Measurements from ENCODE around the gene CORO2A.

The CORO2A gene

DNA sequence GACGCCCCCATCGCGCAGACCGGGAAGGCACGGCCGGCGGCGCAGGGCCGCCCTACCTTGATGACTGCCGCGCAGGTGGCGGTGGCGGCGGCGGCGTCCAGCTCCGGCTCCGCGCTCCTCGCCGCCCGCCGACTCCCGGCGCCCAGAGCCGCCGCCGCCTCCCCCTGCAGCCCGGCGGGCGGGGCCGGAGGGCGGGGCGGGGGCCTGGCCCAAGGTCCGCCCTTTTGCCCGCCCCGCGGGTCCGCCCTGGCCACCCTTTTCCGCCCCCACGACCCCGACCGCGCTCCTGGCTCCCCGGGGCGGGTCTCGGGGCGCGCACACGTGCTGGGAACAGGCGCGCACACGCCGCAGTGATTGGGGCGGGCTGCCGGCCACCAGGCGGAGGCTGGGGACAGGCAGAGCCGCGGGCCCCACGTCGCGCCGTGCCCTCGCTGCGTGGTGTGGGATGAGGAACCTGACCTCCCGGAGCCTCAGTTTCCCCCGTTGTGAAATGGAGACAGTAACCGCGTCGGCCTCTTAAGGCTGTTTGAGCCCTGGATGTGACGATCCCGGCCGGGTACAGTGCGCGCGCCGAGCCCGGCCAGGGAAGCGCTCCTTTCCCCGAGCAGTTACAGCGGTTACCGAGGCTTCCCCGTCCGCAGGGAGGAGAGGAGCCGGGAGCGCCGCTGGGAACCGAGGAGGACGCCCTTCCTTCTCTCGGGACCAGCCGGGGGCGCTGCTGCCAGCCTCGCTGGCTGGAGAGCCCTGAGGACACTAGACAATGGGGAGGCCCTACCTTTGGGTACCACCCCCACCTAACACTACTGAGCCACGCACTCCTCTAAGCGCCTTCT is at the start of gene CORO2A:
Gene CORO2A (minus strand): TSS at position 135 of the 833 bp plus-strand sequence. CDS start 34,977 bp downstream, outside the sequence.
- DNase-seq, result peak; percentile 81
- in situ Hi-C loops (cut with MboI; ENCODE audit: low pct_unique_long_range_greater_than_20kb, low sequenced_read_pairs), result no loop called here

- in situ Hi-C loops (cut with MboI; ENCODE audit: low pct_unique_long_range_greater_than_20kb, low sequenced_read_pairs), result no loop called here
- DNase-seq, result no peak
Observed at GRCh38 chr9:98241357-98242300, 49.2 kb upstream of the CORO2A start.

DNA sequence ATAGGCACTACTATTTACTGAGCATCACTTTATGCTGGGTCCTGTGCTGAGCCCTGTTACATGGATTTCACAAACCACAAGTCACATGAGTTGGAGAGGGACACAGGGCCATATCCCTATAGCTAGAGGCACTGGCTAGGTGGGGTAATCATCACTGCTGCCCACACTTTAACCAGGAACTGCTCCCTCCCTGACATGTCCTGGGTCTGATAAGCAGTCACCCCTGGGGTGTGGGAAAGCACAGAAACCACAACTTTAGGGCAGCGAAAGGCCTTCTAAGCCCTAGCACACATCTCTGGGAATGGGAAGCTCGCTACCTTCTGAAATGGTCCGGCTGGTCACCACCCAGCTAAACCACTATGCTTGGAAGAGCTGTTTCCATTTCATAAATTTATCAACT is 48.0 kb upstream of the CORO2A start:
- in situ Hi-C loops (cut with MboI; ENCODE audit: low pct_unique_long_range_greater_than_20kb, low sequenced_read_pairs), result no loop called here
- no peak for DNase-seq

GRCh38 chr9:98236901-98237487 is 44.6 kb upstream of the CORO2A start:
- DNase-seq, result no peak
- in situ Hi-C loops (cut with MboI; ENCODE audit: low pct_unique_long_range_greater_than_20kb, low sequenced_read_pairs), result no loop called here

GRCh38 chr9:98235126-98235525 is 42.7 kb upstream of the CORO2A start:
- no peak for DNase-seq
- in situ Hi-C loops (cut with MboI; ENCODE audit: low pct_unique_long_range_greater_than_20kb, low sequenced_read_pairs), result no loop called here

DNA sequence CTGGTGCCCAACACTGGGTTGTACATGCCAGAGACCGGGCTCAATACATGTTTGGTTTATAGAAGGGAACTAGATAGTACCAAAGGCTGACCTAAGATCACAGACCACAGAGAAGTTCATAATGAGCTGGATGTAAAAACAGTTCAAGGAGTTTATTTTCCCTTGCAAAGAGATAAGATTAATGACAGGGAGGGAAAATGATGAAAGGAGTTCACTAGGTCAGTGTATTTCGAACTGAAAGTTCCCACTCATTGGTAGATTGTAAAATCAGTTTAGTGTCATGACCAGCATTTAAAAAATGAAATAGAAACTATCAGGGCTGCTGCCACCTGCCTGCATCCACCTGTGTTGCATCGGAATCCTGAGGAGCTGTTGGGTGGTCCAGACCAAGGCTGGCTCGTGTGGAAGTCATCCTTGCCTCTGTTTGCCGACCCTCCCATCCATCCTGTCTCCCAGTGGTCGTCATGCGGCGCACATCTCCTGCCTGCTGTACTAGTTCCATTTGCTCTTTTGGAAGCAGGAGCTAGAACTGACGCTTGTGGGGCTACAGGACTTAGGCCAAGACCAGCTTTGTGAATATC is 41.9 kb upstream of the CORO2A start:
- in situ Hi-C loops (cut with MboI; ENCODE audit: low pct_unique_long_range_greater_than_20kb, low sequenced_read_pairs), result no loop called here
- DNase-seq, result no peak

GRCh38 chr9:98232926-98233325 is 40.5 kb upstream of the CORO2A start:
- in situ Hi-C loops (cut with MboI; ENCODE audit: low pct_unique_long_range_greater_than_20kb, low sequenced_read_pairs), result no loop called here
- no peak for DNase-seq

- DNase-seq, result no peak
- in situ Hi-C loops (cut with MboI; ENCODE audit: low pct_unique_long_range_greater_than_20kb, low sequenced_read_pairs), result no loop called here
Observed at GRCh38 chr9:98231770-98232478, 39.5 kb upstream of the CORO2A start.

DNA sequence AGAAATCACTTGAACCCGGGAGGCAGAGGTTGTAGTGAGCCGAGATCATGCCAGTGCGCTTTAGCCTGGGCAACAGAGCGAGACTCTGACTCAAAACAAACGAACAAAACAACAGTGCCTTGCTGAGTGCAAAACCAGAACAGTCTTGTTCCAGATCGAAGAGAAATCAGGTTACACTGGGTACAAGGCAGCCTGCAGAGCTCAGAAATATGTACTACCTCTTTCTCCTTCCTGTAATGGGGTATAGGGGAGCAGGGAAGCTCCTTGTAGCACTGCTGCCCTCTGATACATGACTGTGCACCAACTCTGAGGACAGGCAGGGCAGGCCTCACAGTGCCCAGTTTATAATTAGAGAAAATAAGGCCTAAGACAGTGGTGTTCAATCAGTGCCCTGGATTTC is 38.4 kb upstream of the CORO2A start:
- DNase-seq, result no peak
- in situ Hi-C loops (cut with MboI; ENCODE audit: low pct_unique_long_range_greater_than_20kb, low sequenced_read_pairs), result no loop called here

DNA sequence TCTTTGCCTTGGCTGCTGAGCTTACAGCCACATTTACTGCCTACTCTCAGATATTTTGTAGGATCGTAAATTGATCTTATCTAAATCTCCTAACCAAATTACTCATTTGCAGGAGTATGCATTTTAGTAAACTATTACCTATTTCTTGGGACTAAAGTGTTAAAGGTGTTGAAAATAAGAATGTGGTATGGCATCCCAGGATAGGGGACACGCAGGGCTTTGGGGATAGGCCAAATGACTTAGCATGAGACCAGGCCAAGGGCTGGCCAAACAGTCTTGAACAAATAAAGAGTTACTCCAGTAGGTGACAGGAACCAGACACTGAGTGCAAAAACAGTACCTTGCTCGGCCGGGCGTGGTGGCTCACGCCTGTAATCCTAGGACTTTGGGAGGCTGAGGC is 37.9 kb upstream of the CORO2A start:
- DNase-seq, result no peak
- in situ Hi-C loops (cut with MboI; ENCODE audit: low pct_unique_long_range_greater_than_20kb, low sequenced_read_pairs), result no loop called here

DNA sequence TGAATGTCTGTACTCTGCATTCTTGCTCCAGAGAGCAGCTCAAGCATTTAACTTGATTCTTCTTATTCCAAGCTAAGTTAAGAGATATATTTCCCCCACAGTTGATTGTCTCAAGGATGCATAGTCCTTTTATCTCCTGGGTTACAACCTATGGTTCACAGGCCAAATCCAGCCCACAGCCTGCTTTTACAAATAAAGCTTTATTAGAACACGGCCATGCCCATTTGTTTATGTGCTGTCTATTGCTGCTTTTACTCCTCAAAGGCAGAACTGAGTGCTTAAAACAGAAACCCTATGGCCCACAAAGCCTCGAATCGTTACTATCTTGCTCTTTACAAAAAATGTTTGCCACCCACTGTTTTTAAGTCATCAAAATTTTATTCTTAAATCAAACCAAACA is 37.2 kb upstream of the CORO2A start:
- DNase-seq, result no peak
- in situ Hi-C loops (cut with MboI; ENCODE audit: low pct_unique_long_range_greater_than_20kb, low sequenced_read_pairs), result no loop called here

DNA sequence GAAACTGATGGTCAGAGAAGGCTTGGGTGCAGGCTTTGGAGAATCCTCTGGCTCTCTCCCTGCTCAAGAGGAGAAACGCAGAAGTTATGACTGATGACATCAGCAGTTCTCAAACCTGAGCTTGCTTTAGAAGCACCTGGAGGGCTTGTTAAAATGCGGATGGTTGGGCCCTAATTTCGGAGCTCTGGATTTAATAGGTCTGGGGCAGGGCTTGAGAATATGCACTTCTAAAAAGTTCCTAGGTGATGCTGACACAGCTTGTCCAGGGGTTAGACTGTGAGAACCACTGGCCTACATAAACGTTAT is 36.6 kb upstream of the CORO2A start:
- DNase-seq, result no peak
- in situ Hi-C loops (cut with MboI; ENCODE audit: low pct_unique_long_range_greater_than_20kb, low sequenced_read_pairs), result no loop called here

GRCh38 chr9:98228392-98229089 is 36.1 kb upstream of the CORO2A start:
- in situ Hi-C loops (cut with MboI; ENCODE audit: low pct_unique_long_range_greater_than_20kb, low sequenced_read_pairs), result no loop called here
- no peak for DNase-seq

GRCh38 chr9:98227883-98228282 is 35.4 kb upstream of the CORO2A start:
- in situ Hi-C loops (cut with MboI; ENCODE audit: low pct_unique_long_range_greater_than_20kb, low sequenced_read_pairs), result no loop called here
- no peak for DNase-seq

DNA sequence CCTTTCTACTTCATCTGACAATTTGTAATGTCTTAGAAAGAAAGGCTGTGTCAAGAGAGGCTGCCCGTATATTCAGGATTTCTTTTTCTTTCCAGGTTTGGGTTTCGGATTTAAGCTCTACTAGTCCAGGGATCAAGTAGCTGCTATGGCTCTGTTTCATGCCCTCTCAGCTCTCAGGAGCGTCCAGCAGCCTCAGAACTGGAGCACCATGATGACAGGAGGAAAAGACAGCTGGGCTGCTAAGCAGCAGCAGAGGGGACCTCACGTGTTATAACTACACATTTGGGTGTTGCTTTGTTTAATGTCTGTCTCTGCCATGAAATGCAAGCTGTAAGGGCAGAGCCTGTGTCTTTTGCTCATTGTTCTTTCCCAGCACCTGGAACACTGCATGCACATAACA is 34.5 kb upstream of the CORO2A start:
- no peak for DNase-seq
- in situ Hi-C loops (cut with MboI; ENCODE audit: low pct_unique_long_range_greater_than_20kb, low sequenced_read_pairs), result no loop called here

- in situ Hi-C loops (cut with MboI; ENCODE audit: low pct_unique_long_range_greater_than_20kb, low sequenced_read_pairs), result no loop called here
- DNase-seq, result no peak
Observed at GRCh38 chr9:98226516-98226915, 34.1 kb upstream of the CORO2A start.

DNA sequence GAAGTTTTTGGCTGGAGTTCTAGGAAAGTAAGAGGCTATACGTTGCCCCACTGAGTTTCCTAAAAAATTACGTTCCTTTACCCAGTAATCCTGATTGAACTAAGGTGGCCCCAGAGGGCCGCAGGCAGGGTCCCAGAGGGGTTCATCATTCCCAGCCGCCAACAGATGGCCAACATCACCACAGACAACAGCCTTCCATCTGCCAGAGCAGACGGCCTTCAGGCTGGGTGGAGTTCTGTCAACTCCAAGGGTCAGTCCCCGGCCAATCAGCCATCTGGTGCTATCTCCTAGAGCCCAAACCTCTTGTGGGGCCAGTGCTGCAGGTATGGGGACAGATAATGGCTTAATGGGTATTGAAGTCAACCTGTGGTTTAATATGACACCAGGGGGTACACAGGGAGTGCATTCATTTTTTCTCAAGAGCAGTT is 32.6 kb upstream of the CORO2A start:
- DNase-seq, result no peak
- in situ Hi-C loops (cut with MboI; ENCODE audit: low pct_unique_long_range_greater_than_20kb, low sequenced_read_pairs), result no loop called here

DNA sequence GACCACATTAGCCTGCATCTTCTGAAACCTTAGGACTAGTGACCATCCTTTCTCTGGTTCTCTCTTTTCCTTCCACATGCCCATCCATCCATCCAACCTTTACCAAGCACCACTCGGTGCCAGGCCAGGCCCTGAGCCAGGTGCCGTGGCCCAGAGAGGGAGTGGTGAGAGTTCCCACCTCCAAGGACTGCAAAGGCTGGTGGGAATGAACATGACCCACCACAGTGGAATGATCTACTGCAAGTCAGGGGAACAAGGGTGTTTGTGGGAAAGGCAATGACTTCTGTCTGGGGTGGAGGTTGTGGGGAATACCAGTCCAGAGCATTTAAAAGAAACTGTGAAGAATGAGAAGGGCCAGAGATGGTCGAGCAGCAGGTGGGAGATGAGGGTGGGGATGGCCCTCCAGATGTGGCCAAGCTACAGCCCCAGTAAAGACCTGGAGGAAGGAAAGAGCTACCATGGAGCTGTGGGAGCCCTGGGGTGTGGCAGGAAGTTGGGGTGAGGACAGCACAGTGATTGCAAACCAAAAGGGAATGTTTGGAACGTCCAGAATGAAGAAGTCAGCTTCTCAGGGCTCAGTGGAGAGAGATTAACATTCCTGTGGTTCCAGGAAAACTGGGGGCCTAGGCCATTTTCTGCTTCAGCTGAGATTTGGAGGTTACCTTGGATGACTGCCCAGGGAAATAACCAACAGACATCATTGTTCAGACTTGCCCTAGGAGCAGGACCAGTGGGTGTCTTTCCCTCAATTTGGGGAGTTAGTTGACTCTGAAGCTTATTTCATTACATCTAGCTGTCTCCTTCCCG is 30.7 kb upstream of the CORO2A start:
- in situ Hi-C loops (cut with MboI; ENCODE audit: low pct_unique_long_range_greater_than_20kb, low sequenced_read_pairs), result no loop called here
- DNase-seq, result no peak
